Measurements from ENCODE around the gene UBE2E2.

Gene UBE2E2

GRCh38 chr3:23283625-23284024 lies 80.5 kb downstream of the UBE2E2 start:
- no peak for DNase-seq

GRCh38 chr3:23288286-23288685 lies 85.2 kb downstream of the UBE2E2 start:
- DNase-seq: no peak

DNA sequence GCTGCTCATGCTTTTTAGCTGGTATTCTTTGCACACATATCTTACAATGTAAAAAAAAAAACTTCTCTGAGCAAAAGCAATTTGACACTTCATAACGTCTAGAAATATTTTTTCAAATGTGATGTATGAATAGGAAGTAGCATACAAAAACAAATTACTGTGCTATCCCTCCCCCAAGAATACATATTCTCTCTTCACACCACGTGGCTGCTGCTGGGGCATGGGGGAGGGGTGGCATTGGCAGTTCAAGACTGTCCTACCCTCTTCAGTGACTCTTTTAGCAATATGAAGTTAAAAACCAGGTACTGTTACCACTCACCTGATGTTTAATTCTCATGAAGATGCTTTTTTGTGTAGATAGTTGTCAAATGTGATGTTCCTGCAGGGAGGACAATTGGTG lies 85.6 kb downstream of the UBE2E2 start:
- DNase-seq: no peak

GRCh38 chr3:23292432-23292831 lies 89.3 kb downstream of the UBE2E2 start:
- DNase-seq: no peak

- DNase-seq: no peak
These were observed 91.8 kb downstream of the UBE2E2 start for GRCh38 chr3:23294770-23295387.

- no peak for DNase-seq
These were observed 98.7 kb downstream of the UBE2E2 start for GRCh38 chr3:23301819-23302218.

DNA sequence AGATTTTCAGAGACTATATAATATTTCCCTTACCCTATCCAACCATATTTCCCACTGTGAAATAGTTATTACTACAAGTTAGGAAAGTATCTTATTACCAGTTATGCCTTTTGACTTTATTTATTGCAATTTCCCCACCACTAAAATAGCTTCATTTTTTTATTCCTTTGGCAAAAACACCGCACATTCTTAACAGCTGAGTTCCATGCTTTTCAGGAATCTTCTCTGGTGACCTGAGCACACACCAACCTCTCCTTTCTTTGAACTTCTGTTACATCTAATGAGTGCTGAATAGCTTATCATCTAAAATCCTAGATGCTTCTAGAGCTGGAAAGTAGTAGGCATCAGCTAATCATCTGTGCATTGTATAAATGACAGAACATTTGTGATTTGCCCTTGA lies 99.1 kb downstream of the UBE2E2 start:
- peak; percentile 9 for DNase-seq

- DNase-seq: no peak
These were observed 100.6 kb downstream of the UBE2E2 start for GRCh38 chr3:23303601-23304217.

DNA sequence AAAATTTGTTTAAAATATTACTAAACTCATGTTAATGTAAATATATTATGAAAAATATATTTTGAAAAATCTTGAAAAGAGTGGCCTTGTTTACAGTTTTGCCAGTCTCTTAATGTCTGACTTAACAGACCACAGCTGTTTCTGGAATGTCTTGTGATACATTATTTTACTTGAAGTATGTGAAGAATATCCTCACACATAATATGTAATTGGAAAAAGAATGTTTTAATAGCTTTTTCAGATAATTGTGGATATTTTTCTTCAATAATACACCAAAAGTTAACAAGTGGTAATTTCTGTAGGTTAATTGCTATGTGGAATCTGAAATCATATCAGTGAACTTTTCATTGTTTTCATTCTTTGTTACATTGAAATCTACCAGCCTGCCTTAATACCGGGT lies 101.3 kb downstream of the UBE2E2 start:
- peak; percentile 23 for DNase-seq

DNA sequence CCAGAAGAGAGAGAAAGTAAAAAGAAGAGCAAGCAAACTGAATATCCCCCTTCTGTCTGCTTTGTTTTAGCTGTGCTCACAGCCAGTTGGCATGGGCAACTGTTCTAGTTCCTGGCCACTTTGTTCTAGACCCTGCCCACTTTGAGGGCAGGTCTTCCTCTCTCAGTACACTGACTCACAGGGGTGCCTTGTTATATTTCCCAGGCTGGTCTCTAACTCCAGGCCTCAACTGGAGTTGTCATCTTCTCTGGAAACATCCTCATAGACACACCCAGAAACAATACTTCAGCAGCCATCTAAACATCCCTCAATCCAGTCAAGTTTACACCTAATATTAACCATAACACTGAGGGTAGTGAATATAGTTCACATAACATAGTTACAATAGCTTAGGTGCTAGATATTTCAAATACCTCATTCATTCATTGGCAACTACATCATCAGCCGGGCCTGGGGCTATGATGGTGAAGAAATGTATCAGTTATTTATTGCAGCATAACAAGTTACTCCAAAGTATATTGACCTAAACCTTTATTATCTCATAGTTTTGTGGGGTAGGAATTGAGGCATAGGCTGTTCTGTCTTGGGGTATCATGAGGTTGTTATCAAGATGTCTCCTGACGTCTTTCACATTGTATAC lies 106.0 kb downstream of the UBE2E2 start:
- DNase-seq: peak; percentile 20

- DNase-seq: no peak
These were observed 109.7 kb downstream of the UBE2E2 start for GRCh38 chr3:23312866-23313265.

- DNase-seq: peak; percentile 52
These were observed 112.0 kb downstream of the UBE2E2 start for GRCh38 chr3:23314981-23315762.

DNA sequence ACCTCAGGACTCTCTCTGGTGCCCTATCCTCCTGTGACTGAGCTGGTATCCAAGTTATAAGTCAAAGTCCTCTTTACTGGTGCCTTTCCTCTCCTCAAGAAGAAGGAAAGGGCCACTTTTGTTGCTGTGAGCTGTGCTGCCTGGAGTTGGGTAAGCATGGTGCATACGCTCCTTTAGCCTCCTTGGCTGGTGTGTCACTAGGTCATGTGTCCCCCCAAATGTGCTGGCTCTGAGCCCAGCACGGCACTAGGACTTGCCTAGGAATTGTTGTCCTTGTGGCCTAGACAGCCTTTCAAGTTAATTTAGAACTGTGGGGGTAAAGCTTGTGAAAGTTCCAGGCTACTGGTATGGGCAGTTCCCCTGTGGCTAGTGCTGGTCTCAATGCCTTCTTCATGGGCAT lies 113.8 kb downstream of the UBE2E2 start:
- no peak for DNase-seq

DNA sequence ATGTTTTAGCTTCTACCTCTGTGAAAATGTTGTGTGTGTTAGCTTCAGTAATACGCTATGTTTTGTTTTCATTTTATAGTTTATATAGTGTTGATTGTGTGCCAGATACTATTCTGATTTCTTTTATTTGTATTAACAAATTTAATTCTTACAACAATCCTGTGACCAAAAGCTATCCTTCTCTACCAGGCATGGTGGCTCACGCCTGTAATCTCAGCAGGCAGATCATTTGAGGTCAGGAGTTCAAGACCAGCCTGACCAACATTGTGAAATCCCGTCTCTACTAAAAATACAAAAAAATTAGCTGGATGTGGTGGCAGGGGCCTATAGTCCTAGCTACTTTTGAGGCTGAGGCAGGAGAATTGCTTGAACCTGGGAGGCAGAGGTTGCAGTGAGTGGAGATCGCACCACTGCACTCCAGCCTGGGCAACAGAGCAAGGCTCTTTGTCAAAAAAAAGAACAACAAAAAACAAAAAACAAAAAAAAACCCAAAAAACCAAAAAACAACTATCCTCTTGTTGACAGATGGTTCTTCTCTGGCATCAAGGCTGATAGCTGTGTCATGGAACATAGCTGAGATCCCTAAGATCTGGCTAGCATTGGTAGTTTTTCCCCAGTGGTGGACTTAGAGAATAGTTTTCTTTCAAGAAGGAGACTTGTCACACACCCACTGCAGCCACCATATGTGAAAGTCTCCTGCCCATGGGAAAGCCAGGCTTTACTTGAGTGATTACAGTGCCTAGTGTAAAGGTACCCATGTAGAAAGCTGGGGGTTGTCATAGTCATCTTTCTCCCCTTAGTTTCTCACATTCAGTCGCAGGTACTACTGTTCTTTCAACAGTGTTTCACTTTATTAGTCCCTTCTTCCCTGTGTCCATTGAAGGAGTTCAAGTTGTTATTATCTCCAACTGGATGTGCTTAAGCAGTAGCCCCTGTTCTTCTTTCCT lies 116.5 kb downstream of the UBE2E2 start:
- peak; percentile 13 for DNase-seq

DNA sequence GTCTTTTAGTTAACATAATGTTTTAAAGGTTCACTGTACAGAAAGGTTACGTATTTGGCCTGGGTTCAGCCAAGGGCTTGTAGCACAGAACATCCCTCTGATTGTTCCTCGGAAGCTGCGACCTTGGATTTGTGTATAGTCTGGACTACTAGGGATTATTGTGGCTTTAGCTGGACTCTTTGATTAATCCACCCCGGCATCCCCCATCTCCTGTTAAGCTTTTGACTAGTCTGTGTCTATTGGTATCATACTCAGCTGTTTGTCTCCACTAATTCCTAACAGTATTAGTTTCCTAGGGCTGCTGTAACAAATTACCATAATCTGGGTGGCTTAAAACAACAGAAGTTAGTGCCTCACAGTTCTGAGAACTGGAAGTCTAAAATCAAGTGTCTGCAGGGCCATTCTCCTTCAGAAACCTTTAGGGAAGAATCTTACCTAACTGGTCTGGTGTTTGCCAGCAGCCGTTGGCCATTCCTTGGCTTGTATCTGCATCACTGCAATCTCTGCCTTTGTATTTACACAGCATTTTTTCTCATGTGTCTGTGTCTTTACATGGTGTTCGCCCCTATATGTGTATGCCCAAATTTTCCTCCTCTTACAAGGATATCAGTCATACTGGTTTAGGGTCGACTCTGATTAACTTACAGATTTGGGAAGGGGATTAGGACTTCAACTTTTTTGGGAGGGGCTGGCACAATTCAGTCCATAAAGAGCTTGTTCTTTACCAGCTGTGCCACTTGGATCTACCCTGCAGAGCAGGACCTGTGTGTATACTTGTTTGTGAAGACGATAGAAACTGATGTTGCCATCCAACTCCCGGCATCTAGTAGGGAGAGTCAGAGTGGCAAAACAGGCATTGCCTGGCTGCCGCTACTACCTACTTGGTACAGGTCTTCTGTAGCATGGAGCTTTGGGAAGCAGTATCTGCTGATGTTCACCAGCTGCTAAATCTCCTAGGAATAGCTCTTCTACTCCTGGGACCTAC lies 117.8 kb downstream of the UBE2E2 start:
- no peak for DNase-seq

- peak; percentile 69 for DNase-seq
These were observed 121.6 kb downstream of the UBE2E2 start for GRCh38 chr3:23324745-23325144.

GRCh38 chr3:23325466-23326065 lies 122.4 kb downstream of the UBE2E2 start:
- peak; percentile 15 for DNase-seq

DNA sequence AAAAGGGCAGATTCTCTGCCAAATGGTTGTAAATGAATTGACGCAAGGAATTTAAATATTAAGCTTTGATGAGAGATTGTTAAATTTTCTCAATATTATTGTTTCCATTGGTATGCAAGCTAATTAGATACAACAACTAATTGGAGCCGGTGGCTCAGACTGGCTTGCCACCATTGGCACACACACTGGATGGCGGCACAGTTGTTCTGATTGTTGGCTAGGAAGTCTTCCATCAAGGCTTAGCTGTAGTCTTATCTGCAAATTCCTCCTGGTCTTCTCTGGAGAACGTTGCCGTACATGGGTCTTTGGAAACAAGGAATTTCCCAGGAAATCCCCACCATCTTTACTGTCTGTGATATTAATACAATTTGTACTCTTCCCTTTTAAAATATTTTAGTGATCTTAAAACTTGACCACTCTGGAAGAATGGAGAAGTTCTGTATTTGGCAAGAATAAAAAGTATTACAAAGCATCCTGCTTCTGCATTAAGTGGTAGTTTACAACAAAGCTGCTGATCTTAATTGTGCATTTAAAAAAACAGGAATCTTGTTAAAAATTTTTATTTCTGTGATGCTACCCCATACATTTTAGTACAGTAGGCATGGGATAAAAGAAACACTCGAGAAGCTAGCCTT lies 126.5 kb downstream of the UBE2E2 start:
- DNase-seq: no peak

- no peak for DNase-seq
These were observed 127.4 kb downstream of the UBE2E2 start for GRCh38 chr3:23330568-23330967.

Measured in EL (cell line).